ENCODE results near the gene COL20A1.
"Not testable (repeated sequence)": the region's sequence is repeated elsewhere in the genome, so short reads cannot be mapped to it uniquely, and the experiment has no call there.

Gene COL20A1

DNA sequence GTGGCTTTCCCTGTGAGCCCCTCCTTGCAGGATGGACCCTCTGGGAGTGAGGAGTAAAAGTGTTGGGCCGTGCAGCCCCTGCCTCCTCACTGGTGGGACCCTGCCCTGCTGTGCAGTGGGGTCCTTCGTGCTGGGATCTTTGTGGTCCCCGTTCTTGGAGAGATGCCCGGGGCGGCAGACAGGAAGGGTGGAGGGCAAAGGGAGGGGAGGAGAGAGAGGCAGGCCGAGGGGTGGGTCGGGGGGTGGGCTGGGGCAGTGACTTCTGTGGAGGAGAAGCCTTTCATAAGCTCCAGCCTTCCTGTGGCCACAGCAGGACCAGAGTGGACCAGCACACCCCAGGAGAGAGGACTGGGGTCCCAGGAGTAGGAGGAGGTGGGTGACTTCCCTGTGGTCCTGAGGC, at the start of gene COL20A1:
COL20A1 (plus strand) TSS at position 283 of the 400 bp plus-strand sequence. CDS start 1,922 bp downstream, outside the sequence.
- no peak for DNase-seq

DNA sequence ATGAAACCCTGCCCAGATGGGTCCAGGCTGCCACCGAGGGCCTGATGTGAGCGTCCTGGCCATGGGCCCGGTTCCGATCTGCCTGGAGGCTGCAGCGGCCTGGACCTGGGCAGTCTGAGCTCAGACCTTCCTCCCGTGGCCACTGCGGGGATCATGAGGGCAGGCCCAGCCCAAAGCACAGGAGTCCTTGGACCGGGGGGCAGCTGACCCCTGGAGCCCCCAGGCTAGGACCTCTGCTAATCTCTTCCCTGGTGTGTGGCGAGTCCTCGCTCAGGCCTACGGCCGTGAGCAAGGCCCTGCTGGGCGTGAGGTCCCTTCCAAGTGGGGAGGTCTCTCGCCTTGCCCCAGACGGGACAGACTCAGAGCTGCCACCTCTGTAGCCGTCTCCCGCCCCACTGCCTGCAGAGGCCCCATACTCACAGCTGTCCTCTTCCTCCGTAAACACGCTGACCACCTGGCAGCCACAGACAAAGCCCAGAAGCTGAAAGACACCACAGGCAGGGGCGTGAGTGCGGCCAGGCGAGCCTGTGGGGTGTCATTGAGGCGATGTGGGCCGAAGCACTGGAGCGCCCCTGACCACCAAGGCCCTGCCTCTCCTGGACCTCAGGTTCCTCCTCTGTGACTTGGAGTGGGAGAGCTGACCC, 49.3 kb upstream of the COL20A1 start:
- DNase-seq: no peak

DNA sequence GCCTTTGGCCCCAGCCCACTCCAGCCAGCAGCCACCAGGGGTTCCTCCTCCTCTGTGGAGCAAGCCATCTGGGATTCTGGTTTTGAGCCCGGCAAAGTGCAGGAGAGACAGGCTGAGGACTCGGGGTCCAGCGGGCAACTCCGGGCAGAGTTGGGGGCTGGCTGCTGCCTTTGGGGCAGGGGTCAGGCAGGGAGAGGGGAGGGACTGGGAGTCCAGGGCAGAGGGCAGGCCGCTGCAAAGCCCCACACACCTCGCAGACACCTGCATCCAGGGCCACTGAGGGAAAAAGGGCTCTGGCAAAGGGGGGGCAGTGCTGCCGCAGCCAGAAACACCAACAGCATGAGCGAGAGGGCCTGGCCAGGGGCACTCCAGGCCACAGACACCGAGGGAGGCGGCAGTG, 48.5 kb upstream of the COL20A1 start:
- no peak for DNase-seq

DNA sequence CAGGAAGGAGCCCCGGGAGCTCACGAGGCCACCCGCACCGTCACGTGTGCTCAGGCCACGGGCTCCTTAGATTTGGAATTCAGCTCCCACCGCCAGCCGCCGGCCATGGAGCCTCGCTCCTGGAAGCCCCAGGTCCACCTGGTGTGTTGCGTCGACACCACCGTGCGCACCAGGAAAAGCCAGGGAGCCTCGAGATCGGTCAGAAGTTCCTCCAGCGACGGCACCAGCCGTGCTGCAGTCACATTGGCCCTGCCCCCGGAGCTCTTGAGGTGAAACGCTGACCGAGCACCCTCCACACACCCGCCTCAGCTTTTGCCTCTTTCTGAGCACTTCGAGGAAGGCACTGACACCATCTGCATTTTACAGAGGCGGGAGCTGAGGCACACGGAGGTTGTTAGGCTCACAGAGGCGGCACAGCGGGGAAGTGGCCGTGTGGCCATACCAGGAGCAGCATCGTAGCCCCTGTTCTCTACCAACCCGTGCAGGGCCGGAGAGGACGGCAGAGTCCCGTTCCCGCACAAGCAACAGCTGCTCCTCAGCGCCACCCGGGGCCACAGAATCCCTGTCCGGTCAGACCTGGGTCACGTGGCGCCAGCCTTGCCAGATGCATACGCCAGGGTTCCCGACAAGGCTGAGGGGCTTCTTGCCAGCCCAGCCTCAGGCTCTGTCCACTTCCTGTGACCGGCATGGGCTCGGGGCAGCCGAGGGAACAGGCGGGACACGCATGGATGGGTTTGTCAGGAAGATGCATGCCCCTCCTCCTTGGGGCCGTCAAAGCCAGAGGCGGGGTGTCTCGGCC, 46.3 kb upstream of the COL20A1 start:
- no peak for DNase-seq

DNA sequence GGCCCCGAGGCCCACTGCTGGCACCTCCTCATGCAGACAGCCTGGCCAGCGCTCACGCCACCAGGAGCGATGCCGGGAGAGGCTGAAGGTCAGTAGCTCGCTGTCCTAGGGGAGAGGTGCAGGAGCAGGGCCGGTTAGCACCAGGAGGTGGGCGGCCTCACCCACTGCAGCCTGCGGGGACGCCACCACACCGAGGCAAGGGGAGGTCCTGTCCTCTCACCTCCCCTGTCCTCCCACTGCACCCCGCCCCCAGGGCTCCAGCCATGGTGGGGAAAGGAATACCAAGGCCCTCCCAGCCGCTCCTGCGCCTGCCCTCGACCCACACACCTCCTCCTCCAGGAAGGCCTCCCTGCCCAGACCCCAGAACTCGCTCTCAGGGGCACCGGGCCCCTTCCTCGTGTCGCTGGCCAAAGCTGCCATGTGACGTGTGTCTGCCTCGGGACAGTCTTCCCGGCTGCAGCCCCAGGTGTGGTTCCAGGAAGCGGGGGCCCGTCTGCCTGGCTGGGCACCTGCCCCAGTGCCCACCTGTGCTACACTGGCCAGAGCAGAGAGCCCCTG, 45.2 kb upstream of the COL20A1 start:
- DNase-seq: no peak

DNA sequence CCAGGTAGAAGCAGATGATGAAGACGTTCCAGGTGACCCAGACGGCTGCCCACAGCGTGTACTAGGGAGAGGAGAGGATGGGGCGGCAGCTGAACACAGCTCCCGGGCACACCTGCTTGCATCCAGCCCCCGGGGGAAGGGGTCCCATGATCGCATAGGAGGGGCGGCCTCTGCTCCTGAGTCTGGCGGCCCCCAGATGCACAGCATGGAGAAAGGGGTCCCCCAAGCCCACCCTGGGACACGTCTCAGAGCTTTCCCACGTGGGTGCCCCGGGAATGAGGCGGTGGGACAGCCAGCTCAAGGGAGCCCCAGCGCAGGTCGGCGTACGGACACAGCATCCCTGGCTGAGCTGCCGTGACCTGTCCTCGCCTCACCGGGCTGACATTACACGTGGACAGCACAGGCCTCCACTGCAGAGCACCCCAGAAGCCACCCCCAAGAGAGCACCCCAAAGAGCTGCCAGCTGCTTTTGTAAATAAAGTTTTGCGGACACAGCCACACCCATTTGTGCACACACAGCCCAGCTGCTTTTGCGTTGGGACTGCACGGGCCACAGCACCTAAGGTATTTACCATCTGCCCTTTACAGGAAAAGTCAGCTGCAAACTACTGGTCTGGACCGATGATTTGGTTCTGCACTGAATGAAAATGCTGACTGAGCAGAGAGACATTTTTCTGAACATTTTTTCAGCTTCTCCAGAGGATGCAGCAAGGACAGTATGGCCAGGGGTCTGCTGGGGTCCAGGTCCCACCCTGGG, 44.0 kb upstream of the COL20A1 start:
- DNase-seq: no peak

DNA sequence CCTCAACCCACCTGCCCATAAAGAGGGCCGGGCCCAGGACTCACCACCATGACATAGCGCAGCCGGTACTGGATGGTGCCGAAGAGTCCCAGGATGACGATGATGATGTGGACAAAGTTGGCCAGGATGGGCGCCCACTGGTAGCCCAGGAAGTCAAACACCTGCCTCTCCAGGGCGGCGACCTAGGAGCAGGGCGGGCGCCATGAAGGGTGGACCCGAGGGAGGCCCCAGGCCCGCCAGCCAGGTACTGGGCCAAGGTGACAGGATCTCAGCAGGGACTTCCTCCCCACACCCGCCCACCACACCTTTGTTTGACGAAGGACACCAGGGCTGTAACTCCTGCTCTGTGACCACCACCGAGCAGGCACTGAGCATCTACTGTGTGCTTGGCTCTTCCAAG, 43.1 kb upstream of the COL20A1 start:
- no peak for DNase-seq

DNA sequence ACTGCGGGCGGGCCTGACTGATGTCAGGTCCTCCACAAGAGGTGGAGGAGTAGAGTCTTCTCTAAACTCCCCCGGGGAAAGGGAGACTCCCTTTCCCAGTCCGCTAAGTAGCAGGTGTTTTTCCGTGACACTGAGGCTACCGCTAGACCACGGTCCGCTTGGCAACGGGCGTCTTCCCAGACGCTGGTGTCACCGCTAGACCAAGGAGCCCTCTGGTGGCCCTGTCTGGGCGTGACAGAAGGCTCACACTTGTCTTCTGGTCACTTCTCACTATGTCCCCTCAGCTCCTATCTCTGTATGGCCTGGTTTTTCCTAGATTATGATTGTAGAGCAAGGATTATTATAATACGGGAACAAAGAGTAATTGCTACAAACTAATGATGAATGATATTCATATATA, 41.6 kb upstream of the COL20A1 start:
- DNase-seq: not testable (repeated sequence)

DNA sequence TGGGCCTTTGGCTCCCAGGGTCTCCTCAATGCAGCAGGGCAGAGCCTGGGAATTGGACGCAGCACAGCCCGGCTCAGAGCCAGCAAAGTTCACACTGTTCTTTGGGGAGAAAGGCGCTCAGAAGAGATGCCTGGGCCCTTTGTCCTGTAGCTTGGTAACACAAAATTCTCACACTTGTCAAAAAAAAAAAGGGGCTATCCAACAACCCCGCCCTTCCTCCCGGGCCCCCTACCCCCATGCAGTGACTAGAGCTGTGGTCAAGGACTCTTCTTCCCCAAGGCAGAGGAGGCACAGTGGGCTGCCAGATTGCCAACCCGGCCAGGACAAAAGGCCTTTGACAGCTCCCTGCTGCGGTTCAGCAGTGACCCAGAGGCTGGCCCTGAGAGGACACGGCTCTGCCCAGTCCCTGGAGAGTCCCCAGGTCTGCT, 40.7 kb upstream of the COL20A1 start:
- no peak for DNase-seq

DNA sequence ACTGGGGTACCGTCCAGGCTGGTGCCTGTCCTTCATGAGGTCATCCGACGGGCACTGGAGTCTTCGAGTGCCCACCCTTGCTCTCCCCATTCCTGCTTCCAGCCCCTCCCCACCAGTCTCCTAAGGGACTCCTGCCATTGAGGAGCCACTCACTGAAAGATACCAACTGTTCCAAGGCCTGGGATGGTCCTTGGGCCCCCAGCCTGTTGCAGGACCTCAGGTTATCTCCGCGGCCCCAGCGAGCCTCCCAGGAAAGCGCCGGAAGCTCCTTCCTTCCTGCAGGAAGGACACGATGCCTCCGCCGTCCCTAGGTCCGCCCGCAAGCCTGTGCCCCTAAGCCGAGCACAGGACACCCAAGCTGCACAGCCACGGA, 39.9 kb upstream of the COL20A1 start:
- no peak for DNase-seq

DNA sequence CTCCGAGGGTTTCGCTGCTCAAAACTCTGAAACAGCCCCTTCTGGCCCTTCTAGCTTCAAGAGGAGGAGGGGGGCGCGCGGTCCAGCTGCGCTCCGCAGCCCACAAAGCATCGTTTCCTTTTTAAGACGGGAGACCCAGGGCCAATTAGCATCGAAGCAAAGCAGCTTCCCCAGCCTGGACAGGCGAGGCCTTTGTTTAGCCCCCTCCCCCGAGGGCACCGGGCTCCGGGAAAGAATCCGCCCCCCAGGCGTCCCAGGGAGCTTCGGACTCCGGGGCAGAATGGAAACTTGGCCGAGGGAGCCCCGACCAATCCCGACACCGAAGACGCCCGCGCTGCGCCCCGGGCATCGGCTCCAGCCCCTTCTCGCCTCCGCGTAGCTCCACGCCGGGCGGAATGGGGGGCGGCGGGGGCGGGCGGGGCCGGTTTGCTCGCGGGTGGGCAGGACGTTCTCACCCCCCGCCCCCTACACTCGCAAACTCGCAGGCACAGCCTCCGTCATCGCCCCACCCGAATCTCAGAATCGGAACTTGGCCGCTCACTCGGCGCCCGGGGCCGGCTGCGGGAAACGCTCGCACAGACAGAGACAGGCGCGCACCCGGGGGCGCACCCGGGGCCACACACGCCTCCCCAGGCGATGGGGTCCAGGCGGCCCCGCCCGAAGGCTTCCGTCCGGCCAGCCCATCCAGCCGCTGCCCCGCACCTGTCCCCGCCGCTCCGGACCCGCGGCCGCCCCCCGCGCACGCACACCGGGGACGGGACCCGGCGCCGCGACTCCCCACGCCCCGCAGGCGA, 39.4 kb upstream of the COL20A1 start:
- DNase-seq: no peak

DNA sequence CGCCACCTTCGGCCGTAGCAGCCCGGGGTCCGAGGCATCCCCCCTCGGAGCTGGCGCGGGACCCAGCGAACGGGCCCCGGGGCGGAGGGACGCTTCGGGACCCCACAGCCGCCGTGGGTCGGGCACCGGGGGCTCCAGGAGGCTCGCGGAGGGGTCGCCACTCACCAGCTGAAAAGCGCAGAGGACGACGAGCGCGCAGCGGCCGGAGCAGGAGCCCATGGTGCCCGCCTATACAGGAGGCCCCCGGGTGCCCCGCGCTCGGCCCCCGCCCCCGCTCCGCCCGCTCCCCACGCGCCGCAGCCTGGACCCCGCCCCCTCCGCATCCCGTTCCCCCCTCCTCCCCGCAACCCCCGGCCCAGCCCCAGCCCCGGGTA, 38.8 kb upstream of the COL20A1 start, which contains the start of gene NKAIN4:
NKAIN4 (minus strand) TSS at position 232 of the 374 bp plus-strand sequence; CDS start at position 219, 13 bp downstream.
- no peak for DNase-seq

DNA sequence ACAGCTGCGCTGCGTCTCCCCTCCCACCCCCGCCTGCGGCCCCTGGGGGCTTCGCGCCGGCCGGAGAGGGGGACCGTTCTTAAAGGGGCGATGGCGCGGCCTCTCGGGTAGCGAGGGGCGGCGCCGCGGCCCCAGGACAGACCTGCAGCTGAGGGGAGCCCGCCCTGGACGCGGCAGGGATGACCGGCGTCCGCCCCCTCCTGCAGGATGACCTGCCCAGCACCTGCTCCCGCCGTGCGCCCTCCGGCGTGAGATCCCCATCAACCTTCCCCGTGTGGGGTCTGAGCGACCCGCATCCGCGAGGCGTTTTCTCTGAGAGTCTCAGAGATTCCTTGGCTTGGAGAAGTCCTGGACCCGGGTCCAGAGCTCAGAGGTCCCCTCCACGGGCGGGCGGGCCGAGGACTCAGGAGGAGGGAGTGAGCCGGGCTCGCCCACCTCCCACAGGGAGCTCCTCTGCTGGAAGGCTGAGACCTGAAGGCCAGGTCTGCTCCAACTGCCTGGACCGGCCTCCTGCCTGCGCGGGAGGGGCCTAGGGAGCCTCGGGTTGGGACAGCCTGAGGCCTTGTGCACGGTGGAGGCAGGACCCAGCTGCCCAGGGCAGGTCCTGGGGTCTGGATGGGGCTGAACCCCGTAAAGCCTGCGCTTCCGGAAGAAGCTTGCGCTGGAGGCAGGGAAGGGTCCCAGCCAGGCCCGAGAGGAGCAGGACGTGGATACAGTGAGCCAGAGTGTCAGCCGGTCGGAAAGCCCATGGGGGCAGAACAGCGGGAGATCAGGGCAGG, 38.2 kb upstream of the COL20A1 start:
- DNase-seq: no peak

DNA sequence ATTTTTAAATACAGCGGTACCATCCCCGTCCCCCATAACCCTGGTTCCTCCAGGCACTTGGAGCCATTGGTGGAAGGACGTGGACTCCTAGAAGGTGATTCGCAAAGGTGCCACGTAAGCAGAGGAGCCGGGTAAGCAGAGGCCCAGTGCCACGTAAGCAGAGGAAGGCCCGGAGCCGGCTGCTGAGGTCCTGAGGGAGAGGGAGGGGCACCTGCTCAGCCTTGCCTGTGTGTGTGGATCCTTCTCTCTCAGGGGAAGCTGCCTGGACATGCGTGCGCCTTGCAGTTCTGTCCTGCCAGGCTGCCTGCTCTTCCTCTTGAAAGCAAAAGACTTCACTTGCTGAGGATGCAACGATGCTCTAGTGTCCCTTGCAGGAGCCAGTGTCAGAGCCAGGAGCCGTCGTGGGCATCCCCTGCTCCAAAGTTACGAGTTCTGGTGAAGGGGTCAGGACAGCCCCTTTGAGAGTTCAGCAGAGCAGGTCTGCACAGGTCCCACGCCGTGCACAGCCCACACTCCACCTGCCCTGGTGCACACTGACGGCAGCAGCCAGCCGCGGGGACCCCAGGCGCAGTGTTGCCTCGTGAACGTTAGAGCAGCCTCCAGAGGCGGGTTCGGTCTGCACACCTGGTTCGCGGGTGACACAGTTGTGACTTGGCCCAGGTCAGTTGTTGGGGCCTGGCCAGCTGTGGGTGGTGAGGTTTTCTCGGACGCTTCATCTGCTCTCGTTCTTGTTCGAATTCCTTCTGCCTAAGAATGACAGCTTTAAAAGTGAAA, 36.9 kb upstream of the COL20A1 start:
- DNase-seq: no peak

DNA sequence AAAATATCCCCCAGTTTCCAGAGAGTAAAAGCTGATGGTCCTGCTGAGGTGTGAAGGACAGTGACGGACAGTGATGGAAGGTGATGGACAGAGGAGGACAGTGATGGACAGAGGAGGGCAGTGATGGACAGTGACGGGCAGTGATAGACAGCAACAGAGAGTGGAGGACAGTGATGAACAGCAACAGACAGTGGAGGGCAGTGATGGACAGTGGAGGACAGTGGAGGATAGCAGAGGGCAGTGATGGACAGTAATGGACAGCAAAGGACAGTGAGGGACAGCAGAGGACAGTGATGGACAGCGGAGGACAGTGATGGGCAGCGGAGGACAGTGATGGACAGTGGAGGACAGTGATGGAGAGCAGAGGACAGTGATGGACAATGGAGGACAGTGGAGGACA, 36.0 kb upstream of the COL20A1 start:
- DNase-seq: no peak

DNA sequence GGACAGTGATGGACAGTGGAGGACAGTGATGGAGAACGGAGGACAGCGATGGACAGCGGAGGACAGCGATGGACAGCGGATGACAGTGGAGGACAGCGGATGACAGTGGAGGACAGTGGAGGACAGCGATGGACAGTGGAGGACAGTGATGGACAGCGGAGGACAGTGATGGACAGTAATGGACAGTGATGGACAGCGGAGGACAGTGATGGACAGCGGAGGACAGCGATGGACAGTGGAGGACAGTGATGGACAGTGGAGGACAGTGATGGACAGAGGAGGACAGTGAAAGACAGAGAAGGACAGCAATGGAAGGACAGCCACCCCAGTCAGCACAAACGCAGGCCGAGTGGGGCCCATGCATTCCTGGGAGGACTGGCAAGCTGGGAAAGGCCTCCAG, 35.4 kb upstream of the COL20A1 start:
- no peak for DNase-seq

DNA sequence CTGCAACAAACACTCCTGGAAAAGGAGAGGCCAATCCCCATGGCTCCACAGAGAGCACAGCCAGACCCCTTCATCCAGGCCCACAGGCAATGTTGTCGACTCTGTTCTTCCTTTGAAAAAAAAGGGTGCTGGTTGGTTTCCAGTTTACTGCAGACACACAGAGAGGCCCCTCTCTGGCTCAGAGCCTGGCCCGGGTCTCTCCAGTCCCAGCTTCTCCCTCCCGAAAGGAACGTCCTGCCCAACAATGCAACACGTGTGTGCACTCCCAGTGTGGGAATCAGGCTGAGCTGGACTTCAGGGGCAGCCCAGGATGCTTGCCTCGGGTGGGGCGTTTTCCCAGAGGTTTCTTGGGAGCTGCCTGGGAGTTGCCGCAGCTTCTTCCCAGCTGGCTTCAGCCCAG, 34.2 kb upstream of the COL20A1 start:
- DNase-seq: no peak

DNA sequence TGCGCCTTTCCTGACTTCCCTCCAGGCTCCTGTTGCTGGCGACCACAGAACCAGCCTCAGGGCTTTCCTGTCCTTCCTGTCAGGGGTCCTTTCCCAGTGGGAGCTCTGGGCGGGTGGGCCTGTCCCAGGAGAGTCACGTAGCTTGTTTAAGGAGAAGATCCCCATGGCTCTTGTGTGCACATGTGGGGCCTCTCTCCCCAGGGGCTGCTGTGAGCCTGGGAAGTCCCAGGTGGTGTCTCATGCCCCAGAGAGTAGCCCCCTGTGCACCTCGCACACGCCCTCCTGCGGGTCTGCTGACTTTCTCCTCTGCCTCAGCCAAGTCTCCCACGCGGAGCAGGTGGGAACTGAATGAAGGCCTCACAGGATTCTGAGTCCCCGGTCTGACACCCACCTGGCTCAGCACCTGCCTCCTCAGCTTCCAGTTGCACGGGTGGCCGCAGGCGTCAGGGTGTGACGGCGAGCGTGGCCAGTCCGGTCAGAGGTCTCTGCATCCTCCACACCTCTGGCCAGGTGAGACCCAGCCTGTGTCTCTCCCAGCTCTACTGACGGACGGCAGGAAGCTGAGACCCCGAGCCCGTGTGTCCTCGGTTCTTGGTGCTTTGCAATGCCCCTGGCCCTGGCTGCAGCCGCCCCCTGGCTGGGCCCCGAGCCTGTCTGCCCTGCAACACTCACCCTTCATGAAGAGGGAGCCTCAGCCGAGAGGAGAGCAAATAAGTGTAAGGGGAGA, 33.1 kb upstream of the COL20A1 start:
- DNase-seq: no peak

DNA sequence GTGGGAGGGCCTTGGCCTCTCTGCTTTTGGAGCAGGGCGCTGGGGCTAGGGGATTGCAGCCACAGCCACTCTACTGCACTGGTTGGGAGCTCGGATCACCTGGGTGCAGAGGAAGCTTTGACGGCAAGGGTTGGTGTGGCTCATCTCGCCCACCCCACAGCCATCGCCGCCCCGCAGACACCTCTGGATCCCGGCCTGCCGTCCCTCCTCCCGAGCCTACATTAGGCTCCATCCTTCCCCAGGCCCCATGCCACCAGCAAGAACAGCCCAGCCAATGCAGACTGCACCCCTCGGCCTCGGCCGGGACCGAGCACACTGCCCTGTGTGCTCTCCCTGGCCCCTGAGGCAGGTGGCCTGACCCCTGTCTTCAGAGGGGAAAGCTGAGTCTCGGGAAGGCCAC, 32.5 kb upstream of the COL20A1 start:
- no peak for DNase-seq

Data from CD4-positive, alpha-beta T cell treated with Interleukin-17A for 4 hours (primary cell).